Adipocyte (in vitro differentiated cells): Measurements from ENCODE around the gene CTDP1.
"Not testable (repeated sequence)": the region's sequence is repeated elsewhere in the genome, so short reads cannot be mapped to it uniquely, and the experiment has no call there.

ENCODE experiments used
- DNase-seq: peaks from one replicate; pipeline ENCODE4 v3.0.0-alpha.2; 2015; ENCODE audit warnings: low read depth
- H3K27me3 ChIP-seq: replicated peaks from 2 replicates; pipeline ENCODE4 v1.7.0; 2013; ENCODE audit warnings: mild to moderate bottlenecking, low read length, moderate library complexity; ENCODE audit not compliant: control insufficient read depth, insufficient read depth
- H3K36me3 ChIP-seq: 2 replicates; pipeline ENCODE4 v1.7.0; 2013; ENCODE audit warnings: low read length, mild to moderate bottlenecking, moderate library complexity; ENCODE audit not compliant: control insufficient read depth, insufficient read depth, severe bottlenecking
- H3K4me1 ChIP-seq: 2 replicates; pipeline ENCODE4 v1.7.0; 2013; ENCODE audit warnings: mild to moderate bottlenecking, low read length, moderate library complexity; ENCODE audit not compliant: control insufficient read depth, insufficient read depth
- H3K4me3 ChIP-seq: 2 replicates; pipeline ENCODE4 v1.7.0; 2013; ENCODE audit warnings: mild to moderate bottlenecking, low read length, moderate library complexity
- H3K9ac ChIP-seq: 2 replicates; pipeline ENCODE4 v1.7.0; 2013; ENCODE audit warnings: mild to moderate bottlenecking, low read length, moderate library complexity
- H3K9me3 ChIP-seq: 2 replicates; pipeline ENCODE4 v1.7.0; 2013; ENCODE audit warnings: mild to moderate bottlenecking, low read length, moderate library complexity; ENCODE audit not compliant: control insufficient read depth

Gene CTDP1

DNA sequence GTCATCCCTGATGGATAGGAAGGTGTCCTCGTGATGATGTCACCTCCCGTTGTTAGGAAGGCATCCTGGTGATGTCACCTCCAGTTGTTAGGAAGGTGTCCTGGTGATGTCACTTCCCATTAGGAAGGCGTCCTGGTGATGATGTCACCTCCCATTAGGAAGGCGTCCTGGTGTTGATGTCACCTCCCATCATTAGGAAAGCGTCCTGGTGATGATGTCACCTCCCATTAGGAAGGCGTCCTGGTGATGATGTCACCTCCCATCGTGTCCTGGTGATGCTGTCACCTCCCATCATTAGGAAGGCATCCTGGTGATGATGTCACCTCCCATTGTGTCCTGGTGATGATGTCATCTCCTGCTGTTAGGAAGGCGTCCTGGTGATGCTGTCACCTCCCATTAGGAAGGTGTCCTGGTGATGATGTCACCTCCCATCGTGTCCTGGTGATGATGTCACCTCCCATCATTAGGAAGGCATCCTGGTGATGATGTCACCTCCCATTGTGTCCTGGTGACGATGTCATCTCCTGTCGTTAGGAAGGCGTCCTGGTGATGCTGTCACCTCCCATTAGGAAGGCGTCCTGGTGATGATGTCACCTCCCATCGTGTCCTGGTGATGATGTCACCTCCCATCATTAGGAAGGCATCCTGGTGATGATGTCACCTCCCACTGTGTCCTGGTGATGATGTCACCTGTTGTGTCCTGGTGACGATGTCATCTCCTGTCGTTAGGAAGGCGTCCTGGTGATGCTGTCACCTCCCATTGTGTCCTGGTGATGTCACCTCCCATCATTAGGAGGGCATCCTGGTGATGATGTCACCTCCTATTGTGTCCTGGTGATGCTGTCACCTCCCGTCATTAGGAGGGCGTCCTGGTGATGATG lies 40.1 kb downstream of the CTDP1 start:
- not testable (repeated sequence) for DNase-seq, H3K9me3 ChIP-seq, H3K4me3 ChIP-seq, H3K27me3 ChIP-seq, H3K4me1 ChIP-seq, H3K9ac ChIP-seq
- peaks cover 81% of the 10 kb centered on the region for H3K36me3 ChIP-seq

DNA sequence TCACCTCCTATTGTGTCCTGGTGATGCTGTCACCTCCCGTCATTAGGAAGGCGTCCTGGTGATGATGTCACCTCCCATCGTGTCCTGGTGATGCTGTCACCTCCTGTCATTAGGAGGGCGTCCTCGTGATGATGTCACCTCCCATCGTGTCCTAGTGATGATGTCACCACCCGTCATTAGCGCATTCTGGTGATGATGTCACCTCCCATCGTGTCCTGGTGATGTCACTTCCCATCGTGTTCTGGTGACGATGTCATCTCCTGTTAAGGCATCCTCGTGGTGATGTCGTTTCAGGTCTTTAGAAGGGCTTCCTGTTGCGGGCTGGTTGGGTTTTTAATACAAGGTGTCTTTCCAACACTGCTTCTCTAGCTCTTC lies 40.7 kb downstream of the CTDP1 start:
- Histone ChIP-seq H3K9ac (no peak overlapping the region), H3K36me3 (peaks cover 80% of the 10 kb centered on the region), H3K27me3 (no peaks in the 10 kb centered on the region), H3K9me3 (peaks cover 3% of the 10 kb centered on the region), H3K4me1 (no peaks in the 10 kb centered on the region), H3K4me3 (no peak overlapping the region)
- DNase-seq, result peak; percentile 15

DNA sequence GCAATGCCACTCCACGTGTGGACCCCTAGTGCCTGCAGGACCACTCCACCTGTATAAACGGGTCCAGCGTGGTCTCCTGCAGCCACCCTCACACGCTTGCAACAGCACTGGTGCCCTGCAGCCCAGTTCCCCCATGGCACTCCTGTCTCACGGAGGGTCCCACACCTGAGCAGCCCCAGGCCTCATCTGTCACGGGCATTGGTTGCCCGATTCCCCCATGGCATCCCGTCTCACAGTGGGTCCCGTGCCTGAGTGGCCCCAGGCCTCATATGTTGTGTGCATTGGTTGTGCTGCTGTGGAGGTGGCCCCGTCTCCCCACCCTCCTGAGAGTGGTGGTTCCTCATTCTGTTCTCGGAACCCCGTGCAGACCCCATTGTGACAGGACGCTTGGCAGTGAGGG lies 43.4 kb downstream of the CTDP1 start:
- no peak overlapping the region for H3K9ac ChIP-seq
- DNase-seq, result no peak
- H3K9me3 ChIP-seq, result peaks cover 6% of the 10 kb centered on the region
- no peak overlapping the region for H3K4me3 ChIP-seq
- H3K27me3 ChIP-seq, result no peaks in the 10 kb centered on the region
- H3K4me1 ChIP-seq, result no peaks in the 10 kb centered on the region
- H3K36me3 ChIP-seq, result peaks cover 65% of the 10 kb centered on the region

DNA sequence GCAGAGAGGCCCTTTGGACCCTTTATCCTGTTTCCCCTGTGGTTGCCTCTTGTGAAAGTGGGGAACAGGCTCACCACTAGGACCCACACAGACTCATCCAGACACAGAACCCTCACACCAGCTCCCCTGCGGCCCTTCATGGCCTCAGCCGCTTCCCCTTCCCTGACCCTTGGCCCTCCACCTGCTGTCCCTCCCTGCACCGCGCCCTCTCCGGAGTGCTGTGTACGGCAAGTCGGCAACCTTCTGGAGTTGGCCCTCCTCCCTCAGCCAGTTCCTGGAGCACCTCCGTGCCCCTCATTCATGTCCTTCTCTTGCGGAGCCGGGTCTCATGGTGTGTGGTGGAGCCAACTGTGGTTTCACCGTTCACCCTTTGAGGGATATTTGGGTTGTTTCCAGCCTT lies 44.0 kb downstream of the CTDP1 start:
- Histone ChIP-seq H3K4me1 (no peaks in the 10 kb centered on the region), H3K36me3 (peaks cover 65% of the 10 kb centered on the region), H3K27me3 (no peaks in the 10 kb centered on the region), H3K9me3 (peaks cover 11% of the 10 kb centered on the region), H3K4me3 (no peak overlapping the region), H3K9ac (no peak overlapping the region)
- DNase-seq, result no peak

DNA sequence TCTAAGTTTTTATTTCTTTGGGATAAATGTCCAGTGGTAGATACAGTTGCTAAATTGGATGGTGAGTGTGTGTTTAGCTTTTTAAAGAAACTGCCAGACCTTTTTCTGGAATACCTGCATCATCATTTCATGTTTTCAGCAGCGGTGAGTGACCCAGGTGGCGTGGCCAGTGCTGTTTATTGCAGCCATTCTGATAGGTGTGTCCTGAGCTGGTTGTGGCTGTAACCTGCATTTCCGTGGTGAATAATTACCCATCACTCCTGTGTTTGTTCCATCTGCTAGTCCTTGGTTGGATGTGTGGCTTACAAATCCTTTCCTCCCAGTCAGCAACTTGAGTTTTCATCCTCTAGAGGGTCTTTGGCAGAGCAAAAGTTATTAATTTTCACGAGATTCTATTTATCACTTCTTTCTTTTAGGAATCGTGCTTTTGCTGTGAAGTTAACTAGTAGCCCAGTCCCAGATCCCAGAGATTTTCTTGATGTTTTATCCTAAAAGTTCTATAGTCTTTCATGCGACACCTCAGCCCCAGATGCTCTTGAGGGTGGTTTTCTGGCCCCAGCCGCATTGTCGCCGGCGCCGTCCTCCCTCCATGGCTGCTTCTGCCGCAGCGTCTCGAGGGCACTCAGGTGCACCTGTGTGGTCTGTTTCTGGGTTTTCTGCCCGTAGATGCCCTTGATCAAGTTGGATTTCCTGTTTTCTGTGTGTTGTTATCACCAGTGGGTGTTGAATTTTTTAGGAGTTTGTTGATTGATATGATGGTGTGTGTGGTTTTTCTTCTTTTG lies 44.9 kb downstream of the CTDP1 start:
- H3K4me1 ChIP-seq, result no peaks in the 10 kb centered on the region
- no peak overlapping the region for H3K9ac ChIP-seq
- DNase-seq, result no peak
- H3K27me3 ChIP-seq, result no peaks in the 10 kb centered on the region
- H3K9me3 ChIP-seq, result peaks cover 20% of the 10 kb centered on the region
- no peak overlapping the region for H3K4me3 ChIP-seq
- H3K36me3 ChIP-seq, result peaks cover 65% of the 10 kb centered on the region

DNA sequence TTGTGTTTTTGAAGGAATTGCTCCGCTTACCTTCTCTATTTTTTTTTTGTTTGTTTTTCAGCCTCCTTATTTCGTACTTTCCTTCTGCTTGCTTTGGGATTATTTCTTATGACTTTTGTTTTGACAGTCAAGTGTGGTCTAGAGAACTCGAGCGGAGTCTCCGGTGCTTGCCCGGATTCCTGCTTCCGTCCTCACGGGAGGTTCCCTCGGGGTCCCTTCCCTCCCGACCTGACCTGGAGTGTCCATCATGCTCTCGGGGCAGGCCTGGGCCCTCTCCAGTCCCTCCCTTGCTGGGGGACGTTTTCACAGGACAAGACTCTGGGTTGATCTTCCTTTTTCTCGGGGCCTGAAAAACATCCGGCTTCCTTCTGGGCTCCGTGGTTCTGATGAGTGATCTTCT lies 45.9 kb downstream of the CTDP1 start:
- DNase-seq, result no peak
- Histone ChIP-seq H3K9ac (no peak overlapping the region), H3K36me3 (peaks cover 68% of the 10 kb centered on the region), H3K4me1 (no peaks in the 10 kb centered on the region), H3K27me3 (no peaks in the 10 kb centered on the region), H3K4me3 (no peak overlapping the region), H3K9me3 (peaks cover 30% of the 10 kb centered on the region)

DNA sequence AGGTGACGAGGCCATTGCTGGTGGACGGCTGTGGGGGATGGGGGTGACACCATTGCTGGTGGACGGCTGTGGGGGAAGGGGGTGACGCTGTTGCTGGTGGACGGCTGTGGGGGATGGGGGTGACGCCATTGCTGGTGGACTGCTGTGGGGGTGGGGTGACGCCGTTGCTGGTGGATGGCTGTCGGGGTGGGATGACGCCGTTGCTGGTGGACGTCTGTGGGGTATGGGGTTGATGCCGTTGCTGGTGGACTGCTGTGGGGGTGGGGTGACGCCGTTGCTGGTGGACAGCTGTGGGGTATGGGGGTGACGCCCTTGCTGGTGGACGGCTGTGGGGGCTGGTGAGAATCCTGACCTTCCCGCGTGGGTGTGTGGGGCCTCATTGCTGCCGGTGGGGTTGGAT lies 47.1 kb downstream of the CTDP1 start:
- H3K4me1 ChIP-seq, result no peaks in the 10 kb centered on the region
- DNase-seq, result no peak
- H3K9ac ChIP-seq, result no peak overlapping the region
- H3K9me3 ChIP-seq, result peaks cover 42% of the 10 kb centered on the region
- no peaks in the 10 kb centered on the region for H3K27me3 ChIP-seq
- H3K36me3 ChIP-seq, result peaks cover 72% of the 10 kb centered on the region
- H3K4me3 ChIP-seq, result no peak overlapping the region

DNA sequence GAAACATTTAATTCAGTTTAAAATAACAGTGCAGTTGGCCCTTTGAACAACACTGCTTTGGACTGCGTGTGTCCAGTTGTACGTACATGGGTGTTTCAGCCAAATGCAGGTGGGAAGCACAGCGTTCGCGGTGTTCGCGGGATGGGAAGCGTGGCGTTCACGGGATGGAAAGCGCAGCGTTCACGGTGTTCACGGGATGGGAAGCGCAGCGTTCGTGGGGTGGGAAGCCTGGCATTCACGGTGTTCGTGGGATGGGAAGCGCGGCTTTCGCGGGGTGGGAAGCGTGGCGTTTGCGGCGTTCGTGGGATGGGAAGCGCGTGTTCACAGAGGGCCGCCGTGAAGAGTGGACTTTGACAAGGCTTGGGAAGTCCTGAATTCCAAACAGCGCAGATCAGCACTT lies 47.6 kb downstream of the CTDP1 start:
- no peak for DNase-seq
- Histone ChIP-seq H3K4me3 (no peak overlapping the region), H3K9ac (no peak overlapping the region), H3K4me1 (no peaks in the 10 kb centered on the region), H3K9me3 (peaks cover 47% of the 10 kb centered on the region), H3K27me3 (no peaks in the 10 kb centered on the region), H3K36me3 (peaks cover 77% of the 10 kb centered on the region)

DNA sequence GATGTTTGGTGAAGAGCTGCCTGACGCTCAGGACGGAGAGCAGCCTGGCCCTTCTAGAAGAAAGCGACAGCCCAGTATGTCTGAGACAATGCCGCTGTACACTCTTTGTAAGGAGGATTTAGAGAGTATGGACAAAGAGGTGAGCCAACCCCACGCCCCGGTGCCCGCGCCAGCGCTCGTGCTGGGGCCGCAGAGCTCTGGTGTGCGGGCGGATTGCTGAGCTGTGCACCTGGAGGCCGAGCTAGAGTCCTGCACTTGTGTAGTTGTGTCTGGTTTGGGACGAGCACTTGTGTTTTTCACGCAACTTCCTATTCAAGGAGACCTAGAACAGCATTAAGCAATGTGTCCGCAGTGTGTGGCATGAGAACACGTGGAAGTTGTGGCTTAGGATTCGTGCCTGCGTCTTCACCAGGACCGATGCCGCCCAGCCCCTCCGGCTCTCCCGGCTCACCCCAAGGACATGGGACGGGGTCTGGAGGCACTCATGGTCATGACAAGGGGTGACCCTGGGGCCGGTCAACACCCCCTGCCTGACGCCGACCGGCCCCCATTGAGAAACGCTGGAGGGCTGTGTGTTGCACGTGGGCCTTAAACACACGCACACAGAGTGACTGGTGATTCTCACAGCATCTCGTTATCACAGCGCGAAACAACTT lies 49.5 kb downstream of the CTDP1 start:
- Histone ChIP-seq H3K4me3 (no peak overlapping the region), H3K9me3 (peaks cover 65% of the 10 kb centered on the region), H3K27me3 (no peaks in the 10 kb centered on the region), H3K4me1 (no peaks in the 10 kb centered on the region), H3K9ac (no peak overlapping the region), H3K36me3 (peaks cover 78% of the 10 kb centered on the region)
- no peak for DNase-seq

DNA sequence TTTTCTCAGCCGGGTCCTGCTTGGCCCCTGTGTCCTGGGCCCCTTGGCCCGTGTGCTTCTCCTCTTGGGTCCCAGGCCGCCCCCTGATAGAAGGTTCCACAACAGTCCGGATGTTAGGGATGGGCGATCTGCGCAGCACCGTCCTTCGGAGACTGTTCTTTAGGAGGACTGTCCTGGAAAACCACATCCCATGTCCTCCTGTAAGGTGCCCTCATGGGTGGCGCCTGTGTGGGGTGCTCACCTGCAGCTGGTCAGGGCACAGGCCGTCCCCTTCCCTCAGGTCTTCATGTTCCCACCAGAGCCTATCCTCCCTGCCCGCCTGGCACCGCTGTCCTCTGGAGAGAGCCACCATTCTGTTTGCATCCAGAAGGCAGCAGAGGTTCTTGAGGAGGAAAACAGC lies 50.0 kb downstream of the CTDP1 start:
- Histone ChIP-seq H3K4me3 (no peak overlapping the region), H3K36me3 (peaks cover 78% of the 10 kb centered on the region), H3K9ac (no peak overlapping the region), H3K4me1 (no peaks in the 10 kb centered on the region), H3K9me3 (peaks cover 70% of the 10 kb centered on the region), H3K27me3 (no peaks in the 10 kb centered on the region)
- DNase-seq, result no peak

DNA sequence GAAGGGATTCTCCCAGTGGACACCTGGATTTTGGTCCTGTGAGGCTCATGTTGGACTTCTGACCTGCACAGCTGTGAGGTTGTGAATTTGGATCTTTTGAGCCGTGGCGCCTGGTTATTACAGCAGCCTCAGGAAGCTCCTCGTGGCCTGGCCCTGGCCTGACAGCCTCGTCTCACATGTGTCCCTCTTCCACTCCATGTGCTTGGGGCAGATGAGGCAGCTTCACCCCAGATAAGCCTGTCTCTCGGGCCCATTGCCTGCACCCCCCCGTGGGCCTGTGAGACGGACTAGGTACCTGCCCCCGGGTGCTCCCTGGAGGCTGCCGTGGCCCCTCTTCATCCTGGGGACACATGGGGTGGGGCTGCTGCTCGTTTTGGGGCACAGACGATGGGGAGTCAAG lies 51.2 kb downstream of the CTDP1 start:
- Histone ChIP-seq H3K9me3 (peaks cover 80% of the 10 kb centered on the region), H3K4me3 (peak overlapping the region; percentile 71), H3K27me3 (no peaks in the 10 kb centered on the region), H3K9ac (no peak overlapping the region), H3K4me1 (no peaks in the 10 kb centered on the region), H3K36me3 (peaks cover 80% of the 10 kb centered on the region)
- DNase-seq, result no peak
